H1 (cell line): Measurements from ENCODE around the gene BTBD8. TPM values are rescaled to one million over a fixed set of nuclear protein-coding genes. Genes with fewer than 3 reads are reported as not detected.

ENCODE experiments used
- CTCF ChIA-PET: fragments of 300-600 bp; sonication (Branson Sonifier 250); formaldehyde crosslinking; loops from one replicate; lab custom pipeline; 2021; ENCODE audit not compliant: partially characterized antibody; lab: Charles Lee
- POLR2A ChIA-PET: fragments of 300-600 bp; sonication (Branson Sonifier 250); formaldehyde crosslinking; loops from one replicate; lab custom pipeline; 2021; ENCODE audit warnings: inconsistent platforms; ENCODE audit not compliant: partially characterized antibody; lab: Charles Lee
- DNase-seq, 2 experiments: peaks; one replicate each; pipeline versions ENCODE4 v3.0.0 to v3.0.0-alpha.2; 2010 to 2022; ENCODE audit warnings: low spot score in 2 of 2, low read depth in 1 of 2, mixed read lengths in 1 of 2
- FAIRE-seq: peaks from 2 replicates; lab custom pipeline; 2011; peaks lifted over from hg19 to GRCh38; lab: Jason Lieb, UNC
- H2AFZ ChIP-seq: 2 replicates; pipeline ENCODE4 v1.8.1; 2012; ENCODE audit warnings: low read length, inconsistent platforms
- H2AK5ac ChIP-seq: 2 replicates; pipeline ENCODE4 v1.6.1; 2013; ENCODE audit warnings: low read depth, low read length
- H2BK120ac ChIP-seq: replicated peaks from 2 replicates; pipeline ENCODE3; 2013; ENCODE audit warnings: low read depth, low read length, inconsistent platforms
- H2BK12ac ChIP-seq: 2 replicates; pipeline ENCODE4 v1.6.1; 2013; ENCODE audit warnings: low read depth, low read length
- H2BK15ac ChIP-seq: 2 replicates; pipeline ENCODE4 v1.6.1; 2013; ENCODE audit warnings: low read length
- H2BK20ac ChIP-seq: 2 replicates; pipeline ENCODE4 v1.6.1; 2013; ENCODE audit warnings: low read length
- H2BK5ac ChIP-seq: 2 replicates; pipeline ENCODE4 v1.6.1; 2013; ENCODE audit warnings: low read depth, low read length
- H3K14ac ChIP-seq: 2 replicates; pipeline ENCODE4 v1.6.1; 2013; ENCODE audit warnings: inconsistent platforms; ENCODE audit not compliant: insufficient read length
- H3K18ac ChIP-seq: 2 replicates; pipeline ENCODE4 v1.6.1; 2013; ENCODE audit warnings: low read length; ENCODE audit errors: extremely low read depth
- H3K23ac ChIP-seq: 2 replicates; pipeline ENCODE4 v1.6.1; 2013; ENCODE audit warnings: inconsistent platforms; ENCODE audit not compliant: insufficient read length
- H3K23me2 ChIP-seq: 2 replicates; pipeline ENCODE4 v1.6.1; 2013; ENCODE audit warnings: low read depth, low read length
- H3K27ac ChIP-seq: 2 replicates; pipeline ENCODE4 v1.6.1; 2011; ENCODE audit warnings: low read depth, low read length, inconsistent platforms
- H3K27me3 ChIP-seq, 4 experiments: replicated peaks in 1 of 4; 1 replicate in 1 of 4; 2 replicates in 3 of 4; pipeline versions ENCODE4 v1.6.1 to v1.8.1; 2011 to 2013; ENCODE audit warnings: low read length in 3 of 4, mild to moderate bottlenecking in 3 of 4, inconsistent platforms in 2 of 4, mixed read lengths in 2 of 4, moderate library complexity in 1 of 4; ENCODE audit not compliant: control insufficient read depth in 3 of 4, insufficient read depth in 3 of 4; ENCODE audit errors: extremely low read depth in 1 of 4
- H3K36me3 ChIP-seq, 4 experiments: 2 replicates each; pipeline versions ENCODE4 v1.6.1 to v1.8.1; 2011 to 2013; ENCODE audit warnings: mild to moderate bottlenecking in 4 of 4, low read length in 3 of 4, moderate library complexity in 2 of 4, control low read depth in 1 of 4, inconsistent platforms in 1 of 4; ENCODE audit not compliant: insufficient read depth in 4 of 4, control insufficient read depth in 2 of 4
- H3K4ac ChIP-seq: replicated peaks from 2 replicates; pipeline ENCODE3; 2013; ENCODE audit warnings: low read length, low read depth, mixed read lengths, inconsistent platforms; ENCODE audit not compliant: insufficient read length
- H3K4me1 ChIP-seq, 4 experiments: replicated peaks in 1 of 4; 1 replicate in 1 of 4; 2 replicates in 3 of 4; pipeline versions ENCODE4 v1.6.1 to v1.8.1; 2011 to 2013; ENCODE audit warnings: low read length in 3 of 4, inconsistent platforms in 2 of 4, mixed read lengths in 1 of 4; ENCODE audit not compliant: insufficient read depth in 4 of 4, control insufficient read depth in 3 of 4
- H3K4me2 ChIP-seq, 2 experiments: 2 replicates each; pipeline versions ENCODE4 v1.6.1 to v1.8.1; 2011 to 2013; ENCODE audit warnings: low read depth in 2 of 2, low read length in 2 of 2, control low read depth in 1 of 2, inconsistent platforms in 1 of 2, mild to moderate bottlenecking in 1 of 2; ENCODE audit not compliant: insufficient read depth in 1 of 2
- H3K4me3 ChIP-seq, 4 experiments: fragments of 200-600, 300-600 bp in 1 of 4; sonication (generic), shearing (Covaris generic), sonication (Bioruptor Twin) in 1 of 4; 2 replicates each; pipeline versions ENCODE4 v1.5.1 to v1.8.1; 2011 to 2016; ENCODE audit warnings: low read length in 4 of 4, low read depth in 3 of 4, control low read depth in 2 of 4, inconsistent platforms in 2 of 4, mild to moderate bottlenecking in 2 of 4, mixed read lengths in 1 of 4, moderate library complexity in 1 of 4; ENCODE audit not compliant: insufficient read depth in 2 of 4; ENCODE audit errors: extremely low read depth in 1 of 4
- H3K56ac ChIP-seq: replicated peaks from 2 replicates; pipeline ENCODE3; 2013; ENCODE audit warnings: low read depth, mild to moderate bottlenecking, mixed read lengths, low read length, inconsistent platforms; ENCODE audit not compliant: insufficient read length
- H3K79me1 ChIP-seq: 2 replicates; pipeline ENCODE4 v1.6.1; 2013; ENCODE audit warnings: low read depth, low read length, control low read depth
- H3K79me2 ChIP-seq, 2 experiments: 2 replicates each; pipeline versions ENCODE4 v1.6.1 to v1.8.1; 2012 to 2013; ENCODE audit warnings: low read length in 2 of 2, mild to moderate bottlenecking in 2 of 2, inconsistent platforms in 1 of 2; ENCODE audit not compliant: insufficient read depth in 2 of 2, control insufficient read depth in 1 of 2
- H3K9ac ChIP-seq, 4 experiments: replicated peaks in 1 of 4; 1 replicate in 1 of 4; 2 replicates in 3 of 4; pipeline versions ENCODE4 v1.6.1 to v1.8.1; 2011 to 2013; ENCODE audit warnings: low read depth in 3 of 4, low read length in 3 of 4, control low read depth in 2 of 4, mild to moderate bottlenecking in 2 of 4, moderate library complexity in 2 of 4, inconsistent platforms in 1 of 4; ENCODE audit errors: extremely low read depth in 1 of 4
- H3K9me3 ChIP-seq, 2 experiments: 2 replicates each; pipeline versions ENCODE4 v1.6.1 to v1.8.1; 2012 to 2013; ENCODE audit warnings: mild to moderate bottlenecking in 2 of 2, moderate library complexity in 2 of 2, control low read depth in 1 of 2, inconsistent platforms in 1 of 2, low read depth in 1 of 2, low read length in 1 of 2, mixed read lengths in 1 of 2; ENCODE audit not compliant: insufficient read depth in 2 of 2
- H4K20me1 ChIP-seq, 2 experiments: replicated peaks in 1 of 2; 2 replicates each; pipeline versions ENCODE3 to v1.8.1; 2011 to 2013; ENCODE audit warnings: inconsistent platforms in 2 of 2, low read length in 2 of 2, mild to moderate bottlenecking in 1 of 2; ENCODE audit not compliant: insufficient read depth in 2 of 2, control insufficient read depth in 1 of 2
- H4K5ac ChIP-seq: 2 replicates; pipeline ENCODE4 v1.6.1; 2013; ENCODE audit warnings: low read length, low read depth, mixed read lengths, inconsistent platforms; ENCODE audit not compliant: insufficient read length
- H4K8ac ChIP-seq: 2 replicates; pipeline ENCODE4 v1.8.0; 2013; ENCODE audit warnings: mild to moderate bottlenecking, moderate library complexity, low read length, inconsistent platforms; ENCODE audit not compliant: insufficient read depth; ENCODE audit errors: extremely low read depth
- H4K91ac ChIP-seq: replicated peaks from 2 replicates; pipeline ENCODE3; 2013; ENCODE audit warnings: low read length, mixed read lengths, inconsistent platforms; ENCODE audit not compliant: insufficient read length
- ASH2L ChIP-seq: fragments of 200-600, 300-600 bp; sonication (generic); IDR thresholded peaks from one replicate; pipeline ENCODE4 v1.7.1; 2017; ENCODE audit warnings: low read length
- BCL11A ChIP-seq, 2 experiments: IDR thresholded peaks; one replicate each; pipeline ENCODE4 v1.6.1; 2011; ENCODE audit warnings: low read depth in 2 of 2, low read length in 2 of 2, mild to moderate bottlenecking in 2 of 2
- CBX8 ChIP-seq: fragments of 300-800, 300-1000 bp; sonication (generic); IDR thresholded peaks from 2 replicates; pipeline ENCODE4 v1.7.1; 2016; ENCODE audit warnings: low read depth, low read length, borderline replicate concordance
- CEBPB ChIP-seq: IDR thresholded peaks from 2 replicates; pipeline ENCODE4 v1.6.1; 2012; ENCODE audit warnings: low read depth, low read length
- EGR1 ChIP-seq: IDR thresholded peaks from 2 replicates; pipeline ENCODE4 v1.6.1; 2011; ENCODE audit warnings: low read depth, low read length, borderline replicate concordance
- GABPA ChIP-seq: IDR thresholded peaks from 2 replicates; pipeline ENCODE4 v1.6.1; 2011; ENCODE audit warnings: mild to moderate bottlenecking, low read length, moderate library complexity, borderline replicate concordance; ENCODE audit not compliant: insufficient read depth
- MAFK ChIP-seq: IDR thresholded peaks from 2 replicates; pipeline ENCODE4 v1.6.1; 2012; ENCODE audit warnings: low read depth, mild to moderate bottlenecking, improper control_type of control experiment, low read length
- PHF8 ChIP-seq: fragments of 200-600 bp; sonication (generic); conservative IDR thresholded peaks from 2 replicates; pipeline ENCODE4 v1.7.1; 2012; ENCODE audit warnings: low read depth, mild to moderate bottlenecking, inconsistent platforms, low read length, moderate library complexity
- RBBP5 ChIP-seq: IDR thresholded peaks from 2 replicates; pipeline ENCODE4 v1.7.1; 2012; ENCODE audit warnings: low read depth, mild to moderate bottlenecking, inconsistent platforms, low read length, moderate library complexity, borderline replicate concordance
- RFX5 ChIP-seq: IDR thresholded peaks from 2 replicates; pipeline ENCODE4 v1.6.1; 2011; ENCODE audit warnings: low read depth, low read length, improper control_type of control experiment, borderline replicate concordance
- RXRA ChIP-seq: IDR thresholded peaks from 2 replicates; pipeline ENCODE4 v1.6.1; 2011; ENCODE audit warnings: low read depth, mild to moderate bottlenecking, low read length, moderate library complexity; ENCODE audit not compliant: insufficient read depth
- SUZ12 ChIP-seq: fragments of 200-600 bp; sonication (generic); IDR thresholded peaks from 2 replicates; pipeline ENCODE4 v1.6.1; 2012; ENCODE audit warnings: mild to moderate bottlenecking, inconsistent platforms, low read length, moderate library complexity, mixed read lengths
- TBP ChIP-seq: IDR thresholded peaks from 2 replicates; pipeline ENCODE4 v1.6.1; 2011; ENCODE audit warnings: low read depth, low read length, improper control_type of control experiment
- WGBS, 2 experiments: shearing (Covaris generic) in 1 of 2; methylation state at CpG; one replicate each; pipeline versions ENCODE4 v1.1.6 to v1.1.7; 2013 to 2015; ENCODE audit warnings: low lambda C conversion rate in 2 of 2, mixed read lengths in 2 of 2, inconsistent platforms in 1 of 2, low coverage in 1 of 2, missing lambda C conversion rate in 1 of 2; ENCODE audit not compliant: insufficient replicate concordance in 2 of 2, insufficient coverage in 1 of 2, insufficient read length in 1 of 2; ENCODE audit errors: extremely low coverage in 1 of 2, missing lambda C conversion rate in 1 of 2; 5-methylcytosine and 5-hydroxymethylcytosine counted together
- polyA plus RNA-seq, 7 experiments: library from polyadenylated mRNA; depleted of rRNA in 3 of 7; stranded (reverse) in 5 of 7; unstranded in 2 of 7; fragments of >200 nt in 5 of 7; fragments of 200-250 nt in 2 of 7; gene quantifications; 1 replicate in 5 of 7; 2 replicates in 1 of 7; 4 replicates in 1 of 7; pipeline versions ENCODE4 v1.2.1 to v1.2.3, GENCODE V29; 2011 to 2013; ENCODE audit warnings: missing spikeins in 2 of 7, mixed read lengths in 2 of 7
- total RNA-seq: library from RNA; stranded (reverse); fragmentation: NEBNext Ultra II Directional; extraction: Animal tissue kit (Norgen Biotek cat#: 25700); gene quantifications from 2 replicates; pipeline ENCODE4 v1.2.1, GENCODE V29; 2021
- TF ChIP-seq, protein P1 (sequence below): IDR thresholded peaks from 2 replicates; pipeline ENCODE4 v1.6.1; 2012; ENCODE audit warnings: inconsistent platforms

BTBD8 gene
- total and polyA plus RNA-seq, 2 of the 8 experiments (the other 6 are each of a cell fraction or from before 2014, with no cell fraction given), result 0.44 to 2.5 TPM

GRCh38 chr1:92079441-92079840, 704 bp upstream of the BTBD8 start:
- Histone ChIP-seq H3K79me2 (no peaks in the 10 kb centered on the region), H2BK5ac (no peak overlapping the region), H4K20me1 (no peaks in the 10 kb centered on the region), H4K91ac (no peak overlapping the region), H3K4ac (no peak overlapping the region), H2BK120ac (no peak overlapping the region), H2BK15ac (no peak overlapping the region), H3K4me1 (no peaks in the 10 kb centered on the region), H2BK12ac (no peak overlapping the region), H3K4me3 (peak overlapping the region; percentile 62 to 82 (median 81); a peak in 7 of 8 replicates), H2AK5ac (no peak overlapping the region), H3K27ac (no peak overlapping the region), H3K27me3 (no peaks in the 10 kb centered on the region), H3K18ac (no peak overlapping the region), H3K79me1 (no peaks in the 10 kb centered on the region), H3K14ac (no peak overlapping the region), H2AFZ (peak overlapping the region; percentile 89; the same call in 1 of the 2 replicates), H3K36me3 (no peaks in the 10 kb centered on the region), H2BK20ac (no peak overlapping the region), H3K9me3 (no peaks in the 10 kb centered on the region), H4K8ac (no peak overlapping the region), H3K23me2 (0 out of 2 replicates have a peak, but pooled peaks cover 2% of the 10 kb centered on the region), H3K23ac (no peak overlapping the region), H3K56ac (no peak overlapping the region), H3K4me2 (peak overlapping the region; percentile 71 to 91), H3K9ac (peak overlapping the region in 1 of 4 experiments; percentile 41; a peak in 1 of 7 replicates), H4K5ac (no peak overlapping the region)
- no peak for FAIRE-seq
- POLR2A ChIA-PET, result no interaction called here
- DNase-seq, result no peak
- WGBS, 2 experiments, result 98% methylated on average over 6 of the region's 7 CpGs; no CpG with 5 or more reads in 1 of the 2 experiments
- CTCF ChIA-PET, result no interaction called here
- no peak for TF ChIP-seq CEBPB
- no peak for TF ChIP-seq EGR1
- TF ChIP-seq, protein P1, sequence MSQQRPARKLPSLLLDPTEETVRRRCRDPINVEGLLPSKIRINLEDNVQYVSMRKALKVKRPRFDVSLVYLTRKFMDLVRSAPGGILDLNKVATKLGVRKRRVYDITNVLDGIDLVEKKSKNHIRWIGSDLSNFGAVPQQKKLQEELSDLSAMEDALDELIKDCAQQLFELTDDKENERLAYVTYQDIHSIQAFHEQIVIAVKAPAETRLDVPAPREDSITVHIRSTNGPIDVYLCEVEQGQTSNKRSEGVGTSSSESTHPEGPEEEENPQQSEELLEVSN, result no peak
- no peak for TF ChIP-seq PHF8
- TF ChIP-seq MAFK, result no peak
- no peak for TF ChIP-seq GABPA
- no peak for TF ChIP-seq CBX8
- no peak for TF ChIP-seq ASH2L
- TF ChIP-seq RXRA, result no peak
- no peak for TF ChIP-seq BCL11A (IDR thresholded peaks at IDR 0.05; ENCODE audit: low read depth in 2 of 2, low read length in 2 of 2)
- no peak for TF ChIP-seq TBP
- TF ChIP-seq RFX5, result no peak
- no peak for TF ChIP-seq SUZ12
- TF ChIP-seq RBBP5, result no peak
